WTC11 (cell line): ENCODE data around the gene IL1RAP. TPM values are rescaled to one million over a fixed set of nuclear protein-coding genes. Genes with fewer than 3 reads are reported as not detected.

Experiments used
- ATAC-seq: fragments of 200-7000 bp; cut with Tn5 transposase; 2 replicates; pipeline ENCODE4 v1.10.0; 2021; ENCODE audit warnings: mild to moderate bottlenecking, moderate library complexity
- CTCF ChIA-PET: fragments of 300-600 bp; sonication (Branson Sonifier 250); formaldehyde crosslinking; loops from one replicate; lab custom pipeline; 2021; ENCODE audit warnings: antibody characterized with exemption; lab: Charles Lee
- POLR2A ChIA-PET: fragments of 350-600 bp; sonication (Branson Sonifier 250); formaldehyde crosslinking; loops from one replicate; lab custom pipeline; 2021; ENCODE audit warnings: antibody characterized with exemption; lab: Charles Lee
- DNase-seq: peaks from one replicate; pipeline ENCODE4 v3.0.0; 2021; ENCODE audit warnings: low spot score
- H3K27ac Mint-ChIP-seq: 2 replicates; pipeline ENCODE4 v1.8.0; 2021; ENCODE audit warnings: mixed read lengths
- H3K27me3 Mint-ChIP-seq: 2 replicates; pipeline ENCODE4 v1.8.0; 2021; ENCODE audit warnings: low read depth, mild to moderate bottlenecking, moderate library complexity, mixed read lengths
- H3K36me3 Mint-ChIP-seq: 2 replicates; pipeline ENCODE4 v1.8.0; 2021; ENCODE audit warnings: mixed read lengths
- H3K4me1 Mint-ChIP-seq: 2 replicates; pipeline ENCODE4 v1.8.0; 2022; ENCODE audit warnings: mixed read lengths
- H3K4me3 Mint-ChIP-seq: 2 replicates; pipeline ENCODE4 v1.8.0; 2021; ENCODE audit warnings: mild to moderate bottlenecking, moderate library complexity, mixed read lengths
- H3K9me3 Mint-ChIP-seq: 2 replicates; pipeline ENCODE4 v1.8.0; 2021; ENCODE audit warnings: mixed read lengths
- ATF1 ChIP-seq: sonication (generic); formaldehyde crosslinking; IDR thresholded peaks from 2 replicates; pipeline ENCODE4 v1.8.1; 2023; ENCODE audit warnings: mild to moderate bottlenecking, moderate library complexity, missing genetic modification reagents
- CREM ChIP-seq: sonication (generic); formaldehyde crosslinking; IDR thresholded peaks from 2 replicates; pipeline ENCODE4 v1.8.1; 2022; ENCODE audit warnings: mild to moderate bottlenecking, missing genetic modification reagents, moderate library complexity
- ELF4 ChIP-seq: sonication (generic); formaldehyde crosslinking; IDR thresholded peaks from 2 replicates; pipeline ENCODE4 v1.8.1; 2022; ENCODE audit warnings: low read depth, mild to moderate bottlenecking, moderate library complexity, missing genetic modification reagents
- FOXP1 ChIP-seq: sonication (generic); formaldehyde crosslinking; IDR thresholded peaks from 2 replicates; pipeline ENCODE4 v1.8.0; 2022; ENCODE audit warnings: missing genetic modification reagents, mild to moderate bottlenecking, moderate library complexity, borderline replicate concordance
- JUN ChIP-seq: sonication (generic); formaldehyde crosslinking; IDR thresholded peaks from 2 replicates; pipeline ENCODE4 v1.8.0; 2023; ENCODE audit warnings: mild to moderate bottlenecking, missing genetic modification reagents
- KAT7 ChIP-seq: sonication (generic); formaldehyde crosslinking; IDR thresholded peaks from 2 replicates; pipeline ENCODE4 v1.8.1; 2023; ENCODE audit warnings: missing genetic modification reagents, mild to moderate bottlenecking, borderline replicate concordance
- NFE2L1 ChIP-seq: sonication (generic); formaldehyde crosslinking; IDR thresholded peaks from 2 replicates; pipeline ENCODE4 v1.8.1; 2023; ENCODE audit warnings: missing genetic modification reagents
- RELA ChIP-seq: sonication (generic); formaldehyde crosslinking; IDR thresholded peaks from 2 replicates; pipeline ENCODE4 v1.8.1; 2022; ENCODE audit warnings: missing genetic modification reagents, mild to moderate bottlenecking, borderline replicate concordance
- SMAD4 ChIP-seq: sonication (generic); formaldehyde crosslinking; IDR thresholded peaks from 2 replicates; pipeline ENCODE4 v1.8.0; 2022; ENCODE audit warnings: mild to moderate bottlenecking, missing genetic modification reagents
- TCF7 ChIP-seq: sonication (generic); formaldehyde crosslinking; IDR thresholded peaks from 2 replicates; pipeline ENCODE4 v1.8.0; 2022; ENCODE audit warnings: mild to moderate bottlenecking, low read depth, missing genetic modification reagents, moderate library complexity
- TEAD1 ChIP-seq: sonication (generic); formaldehyde crosslinking; IDR thresholded peaks from 2 replicates; pipeline ENCODE4 v1.8.0; 2022; ENCODE audit warnings: mild to moderate bottlenecking, missing genetic modification reagents
- TP53 ChIP-seq: sonication (generic); formaldehyde crosslinking; IDR thresholded peaks from 2 replicates; pipeline ENCODE4 v1.8.1; 2023; ENCODE audit warnings: mild to moderate bottlenecking, missing genetic modification reagents
- ZBTB21 ChIP-seq: sonication (generic); formaldehyde crosslinking; IDR thresholded peaks from 2 replicates; pipeline ENCODE4 v1.8.1; 2023; ENCODE audit warnings: mild to moderate bottlenecking, missing genetic modification reagents, borderline replicate concordance
- ZNF121 ChIP-seq: sonication (generic); formaldehyde crosslinking; IDR thresholded peaks from 2 replicates; pipeline ENCODE4 v1.8.0; 2023; ENCODE audit warnings: missing genetic modification reagents
- ZNF219 ChIP-seq: sonication (generic); formaldehyde crosslinking; IDR thresholded peaks from 2 replicates; pipeline ENCODE4 v1.8.0; 2023; ENCODE audit warnings: missing genetic modification reagents, mild to moderate bottlenecking, borderline replicate concordance
- ZNF232 ChIP-seq: sonication (generic); formaldehyde crosslinking; IDR thresholded peaks from 2 replicates; pipeline ENCODE4 v1.8.0; 2022; ENCODE audit warnings: mild to moderate bottlenecking, missing genetic modification reagents
- ZNF263 ChIP-seq: sonication (generic); formaldehyde crosslinking; IDR thresholded peaks from 2 replicates; pipeline ENCODE4 v1.8.1; 2022; ENCODE audit warnings: low read depth, mild to moderate bottlenecking, moderate library complexity, missing genetic modification reagents
- ZNF396 ChIP-seq: fragments of 250-450 bp; sonication (Bioruptor Pico); IDR thresholded peaks from 2 replicates; pipeline ENCODE4 v1.8.0; 2021; ENCODE audit warnings: mild to moderate bottlenecking, moderate library complexity, borderline replicate concordance
- ZNF416 ChIP-seq: fragments of 250-450 bp; sonication (Bioruptor Pico); IDR thresholded peaks from 2 replicates; pipeline ENCODE4 v1.9.0; 2021; ENCODE audit warnings: mild to moderate bottlenecking, inconsistent platforms
- total RNA-seq: library from RNA; stranded (reverse); gene quantifications from 3 replicates; pipeline ENCODE4 v1.2.3, GENCODE V29; 2021
- TF ChIP-seq, protein P1 (sequence below): fragments of 200-600 bp; IDR thresholded peaks from 2 replicates; pipeline ENCODE4 v1.8.0; 2022; ENCODE audit warnings: antibody characterized with exemption
- TF ChIP-seq, protein P2 (sequence below): sonication (generic); formaldehyde crosslinking; IDR thresholded peaks from 2 replicates; pipeline ENCODE4 v1.8.1; 2022; ENCODE audit warnings: missing genetic modification reagents, borderline replicate concordance
- TF ChIP-seq, protein P3 (sequence below): fragments of 250-450 bp; sonication (Bioruptor Pico); IDR thresholded peaks from 2 replicates; pipeline ENCODE4 v1.9.0; 2021; ENCODE audit warnings: mild to moderate bottlenecking
- TF ChIP-seq, protein P4 (sequence below): sonication (generic); formaldehyde crosslinking; IDR thresholded peaks from 2 replicates; pipeline ENCODE4 v1.8.1; 2023; ENCODE audit warnings: mild to moderate bottlenecking, missing genetic modification reagents, moderate library complexity
- TF ChIP-seq, protein P5 (sequence below): fragments of 250-450 bp; sonication (Bioruptor Pico); IDR thresholded peaks from 2 replicates; pipeline ENCODE4 v1.9.0; 2021; ENCODE audit warnings: moderate library complexity, mild to moderate bottlenecking, inconsistent platforms, borderline replicate concordance

The IL1RAP gene
- total RNA-seq, 1 experiment from 2014 or later, result 4.5 TPM

DNA sequence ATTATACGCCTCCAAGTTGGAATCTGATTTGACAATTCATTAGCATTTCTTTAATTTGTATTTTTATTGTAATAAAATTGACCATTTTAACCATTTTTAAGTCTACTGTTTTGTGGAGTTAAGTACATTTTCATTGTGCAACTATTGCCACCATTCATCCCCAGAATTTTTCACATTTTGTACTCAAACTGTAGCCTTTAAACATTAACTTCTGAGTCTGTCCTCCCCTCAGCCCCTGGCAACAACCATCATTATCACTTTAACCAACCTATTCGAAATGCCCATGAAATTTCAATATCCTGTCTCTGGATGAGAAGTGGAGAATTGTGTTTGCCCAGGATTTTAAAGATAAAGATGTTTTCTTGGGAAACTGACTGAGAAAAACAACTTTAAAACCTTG is 27.7 kb downstream of the IL1RAP start:
- TF ChIP-seq ZNF219 (CRISPR knock-in tag) (no peak), ZBTB21 (CRISPR knock-in tag) (no peak)
- H3K36me3 Mint-ChIP-seq, result no peaks in the 10 kb centered on the region
- H3K4me1 Mint-ChIP-seq, result peaks cover 39% of the 10 kb centered on the region
- H3K27ac Mint-ChIP-seq, result no peak overlapping the region
- DNase-seq (no peak), ATAC-seq (no peak)
- no peaks in the 10 kb centered on the region for H3K9me3 Mint-ChIP-seq
- H3K4me3 Mint-ChIP-seq, result no peak overlapping the region
- CTCF ChIA-PET, result interaction anchor here (1.3 kb wide), 1 partner anchor 8 kb away, joined by 3 read pairs; no protein-coding TSS in a partner anchor
- H3K27me3 Mint-ChIP-seq, result peaks cover 91% of the 10 kb centered on the region
- POLR2A ChIA-PET, result no interaction called here

DNA sequence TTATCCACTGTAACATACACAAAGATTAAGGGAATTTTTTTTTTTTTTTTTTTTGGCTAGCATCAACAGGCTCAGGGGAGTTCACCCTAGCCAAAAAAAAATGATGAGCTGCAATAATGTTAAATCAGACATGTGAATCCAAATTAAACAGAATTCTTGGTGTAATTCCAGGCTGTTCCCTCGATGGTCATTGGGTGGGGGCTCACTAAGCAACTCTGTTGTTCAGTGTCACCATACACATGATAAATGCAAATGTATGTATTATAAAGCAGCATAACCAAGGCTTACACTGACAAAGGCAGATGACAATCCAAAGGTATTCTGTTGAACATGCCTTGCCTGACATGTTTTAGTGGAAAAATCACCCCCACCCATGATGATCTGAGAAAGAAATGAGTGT is 29.0 kb downstream of the IL1RAP start:
- no peak for DNase-seq
- POLR2A ChIA-PET, result no interaction called here
- H3K9me3 Mint-ChIP-seq, result no peaks in the 10 kb centered on the region
- H3K27ac Mint-ChIP-seq, result no peak overlapping the region
- H3K4me3 Mint-ChIP-seq, result no peak overlapping the region
- no peak for ATAC-seq
- CTCF ChIA-PET, result no interaction called here
- H3K27me3 Mint-ChIP-seq, result peaks cover 83% of the 10 kb centered on the region
- H3K36me3 Mint-ChIP-seq, result no peaks in the 10 kb centered on the region
- TF ChIP-seq ZNF232 (CRISPR knock-in tag), result no peak
- TF ChIP-seq NFE2L1 (CRISPR knock-in tag), result no peak
- TF ChIP-seq, protein P1, sequence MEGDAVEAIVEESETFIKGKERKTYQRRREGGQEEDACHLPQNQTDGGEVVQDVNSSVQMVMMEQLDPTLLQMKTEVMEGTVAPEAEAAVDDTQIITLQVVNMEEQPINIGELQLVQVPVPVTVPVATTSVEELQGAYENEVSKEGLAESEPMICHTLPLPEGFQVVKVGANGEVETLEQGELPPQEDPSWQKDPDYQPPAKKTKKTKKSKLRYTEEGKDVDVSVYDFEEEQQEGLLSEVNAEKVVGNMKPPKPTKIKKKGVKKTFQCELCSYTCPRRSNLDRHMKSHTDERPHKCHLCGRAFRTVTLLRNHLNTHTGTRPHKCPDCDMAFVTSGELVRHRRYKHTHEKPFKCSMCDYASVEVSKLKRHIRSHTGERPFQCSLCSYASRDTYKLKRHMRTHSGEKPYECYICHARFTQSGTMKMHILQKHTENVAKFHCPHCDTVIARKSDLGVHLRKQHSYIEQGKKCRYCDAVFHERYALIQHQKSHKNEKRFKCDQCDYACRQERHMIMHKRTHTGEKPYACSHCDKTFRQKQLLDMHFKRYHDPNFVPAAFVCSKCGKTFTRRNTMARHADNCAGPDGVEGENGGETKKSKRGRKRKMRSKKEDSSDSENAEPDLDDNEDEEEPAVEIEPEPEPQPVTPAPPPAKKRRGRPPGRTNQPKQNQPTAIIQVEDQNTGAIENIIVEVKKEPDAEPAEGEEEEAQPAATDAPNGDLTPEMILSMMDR, result no peak
- TF ChIP-seq JUN (CRISPR knock-in tag), result no peak
- TF ChIP-seq RELA, result no peak
- no peak for TF ChIP-seq CREM (CRISPR knock-in tag)
- TF ChIP-seq TP53 (CRISPR knock-in tag), result no peak
- no peak for TF ChIP-seq TEAD1 (CRISPR knock-in tag)
- no peak for TF ChIP-seq ZNF263 (CRISPR knock-in tag)
- no peak for TF ChIP-seq ZNF416 (CRISPR knock-in tag)
- no peak for TF ChIP-seq ZNF121 (CRISPR knock-in tag)
- H3K4me1 Mint-ChIP-seq, result peaks cover 47% of the 10 kb centered on the region

DNA sequence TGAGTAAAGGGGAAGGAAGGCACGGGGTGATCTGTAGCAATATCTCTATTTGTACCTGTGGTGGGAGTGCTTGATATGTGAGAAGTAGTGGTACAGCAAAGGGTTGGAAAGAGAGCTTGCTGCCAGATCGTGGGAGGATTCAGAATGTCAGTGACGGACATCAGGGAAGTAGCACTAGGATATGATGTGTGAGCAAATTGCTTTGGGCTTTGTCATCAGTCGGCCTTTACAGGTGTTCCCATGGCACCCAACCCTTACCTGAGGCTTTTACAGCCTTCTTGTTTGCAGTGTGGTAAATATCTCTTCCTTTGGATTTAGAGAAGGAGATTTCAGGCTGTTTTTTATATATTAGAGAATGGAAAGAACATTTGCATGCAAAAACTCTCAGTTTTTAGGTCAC is 29.8 kb downstream of the IL1RAP start:
- no peaks in the 10 kb centered on the region for H3K36me3 Mint-ChIP-seq
- no peak for DNase-seq
- no peaks in the 10 kb centered on the region for H3K9me3 Mint-ChIP-seq
- peaks cover 39% of the 10 kb centered on the region for H3K4me1 Mint-ChIP-seq
- TF ChIP-seq, protein P2, sequence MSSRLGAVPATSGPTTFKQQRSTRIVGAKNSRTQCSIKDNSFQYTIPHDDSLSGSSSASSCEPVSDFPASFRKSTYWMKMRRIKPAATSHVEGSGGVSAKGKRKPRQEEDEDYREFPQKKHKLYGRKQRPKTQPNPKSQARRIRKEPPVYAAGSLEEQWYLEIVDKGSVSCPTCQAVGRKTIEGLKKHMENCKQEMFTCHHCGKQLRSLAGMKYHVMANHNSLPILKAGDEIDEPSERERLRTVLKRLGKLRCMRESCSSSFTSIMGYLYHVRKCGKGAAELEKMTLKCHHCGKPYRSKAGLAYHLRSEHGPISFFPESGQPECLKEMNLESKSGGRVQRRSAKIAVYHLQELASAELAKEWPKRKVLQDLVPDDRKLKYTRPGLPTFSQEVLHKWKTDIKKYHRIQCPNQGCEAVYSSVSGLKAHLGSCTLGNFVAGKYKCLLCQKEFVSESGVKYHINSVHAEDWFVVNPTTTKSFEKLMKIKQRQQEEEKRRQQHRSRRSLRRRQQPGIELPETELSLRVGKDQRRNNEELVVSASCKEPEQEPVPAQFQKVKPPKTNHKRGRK (CRISPR knock-in tag), result no peak
- no peak for TF ChIP-seq ATF1
- no peak for TF ChIP-seq KAT7 (CRISPR knock-in tag)
- no peak for TF ChIP-seq FOXP1 (CRISPR knock-in tag)
- no peak for TF ChIP-seq TCF7 (CRISPR knock-in tag)
- TF ChIP-seq SMAD4 (CRISPR knock-in tag), result no peak
- no peak for TF ChIP-seq ZNF396
- TF ChIP-seq ELF4, result no peak
- TF ChIP-seq, protein P1, result no peak
- TF ChIP-seq, protein P3, sequence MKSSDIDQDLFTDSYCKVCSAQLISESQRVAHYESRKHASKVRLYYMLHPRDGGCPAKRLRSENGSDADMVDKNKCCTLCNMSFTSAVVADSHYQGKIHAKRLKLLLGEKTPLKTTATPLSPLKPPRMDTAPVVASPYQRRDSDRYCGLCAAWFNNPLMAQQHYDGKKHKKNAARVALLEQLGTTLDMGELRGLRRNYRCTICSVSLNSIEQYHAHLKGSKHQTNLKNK, result no peak
- TF ChIP-seq, protein P4, sequence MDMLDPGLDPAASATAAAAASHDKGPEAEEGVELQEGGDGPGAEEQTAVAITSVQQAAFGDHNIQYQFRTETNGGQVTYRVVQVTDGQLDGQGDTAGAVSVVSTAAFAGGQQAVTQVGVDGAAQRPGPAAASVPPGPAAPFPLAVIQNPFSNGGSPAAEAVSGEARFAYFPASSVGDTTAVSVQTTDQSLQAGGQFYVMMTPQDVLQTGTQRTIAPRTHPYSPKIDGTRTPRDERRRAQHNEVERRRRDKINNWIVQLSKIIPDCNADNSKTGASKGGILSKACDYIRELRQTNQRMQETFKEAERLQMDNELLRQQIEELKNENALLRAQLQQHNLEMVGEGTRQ (CRISPR knock-in tag), result no peak
- no peak for TF ChIP-seq ZNF232 (CRISPR knock-in tag)
- TF ChIP-seq, protein P5, sequence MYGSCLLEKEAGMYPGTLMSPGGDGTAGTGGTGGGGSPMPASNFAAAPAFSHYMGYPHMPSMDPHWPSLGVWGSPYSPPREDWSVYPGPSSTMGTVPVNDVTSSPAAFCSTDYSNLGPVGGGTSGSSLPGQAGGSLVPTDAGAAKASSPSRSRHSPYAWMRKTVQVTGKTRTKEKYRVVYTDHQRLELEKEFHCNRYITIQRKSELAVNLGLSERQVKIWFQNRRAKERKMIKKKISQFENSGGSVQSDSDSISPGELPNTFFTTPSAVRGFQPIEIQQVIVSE (CRISPR knock-in tag), result no peak
- TF ChIP-seq ZNF121 (CRISPR knock-in tag), result no peak
- no peak for TF ChIP-seq TEAD1 (CRISPR knock-in tag)
- TF ChIP-seq, all 79 proteins: peak for 0
- ChIA-PET CTCF (no interaction called here), POLR2A (no interaction called here)
- Mint-ChIP-seq H3K27me3 (peaks cover 75% of the 10 kb centered on the region), H3K27ac (no peak overlapping the region), H3K4me3 (no peak overlapping the region)
- ATAC-seq, result no peak
